Fibroblast of lung (primary cell): ENCODE data around the gene RDH14.

Experiments used
- CTCF ChIP-seq, 2 donors: IDR thresholded peaks in 1 of 2; conservative IDR thresholded peaks in 1 of 2; 1 replicate in 1 of 2; 2 replicates in 1 of 2; pipeline ENCODE4 v1.5.1; 2011 to 2012; ENCODE audit warnings: low read length in 2 of 2, control low read depth in 1 of 2, inconsistent platforms in 1 of 2, low read depth in 1 of 2, mild to moderate bottlenecking in 1 of 2
- EZH2 ChIP-seq: IDR thresholded peaks from 2 replicates; pipeline ENCODE4 v1.5.1; 2012; ENCODE audit warnings: low read length, control low read depth, mild to moderate bottlenecking; ENCODE audit errors: missing control alignments

GRCh38 chr2:18596993-18597392 is 36.5 kb upstream of the RDH14 start:
- no peak for TF ChIP-seq CTCF (conservative IDR thresholded peaks at IDR 0.05 in 1 of 2, IDR thresholded peaks at IDR 0.05 in 1 of 2; ENCODE audit: low read depth in 1 of 2, low read length in 2 of 2)
- TF ChIP-seq EZH2 = no peak
